ENCODE results near the gene CCNB1IP1.

- TF ChIP-seq CTCF (IDR thresholded peaks at IDR 0.05): no peak
- no peak for TF ChIP-seq POLR2A (IDR thresholded peaks at IDR 0.05)
- TF ChIP-seq POLR2AphosphoS5 (IDR thresholded peaks at IDR 0.05): no peak
Measured at GRCh38 chr14:20278414-20278813, 54.7 kb downstream of the CCNB1IP1 start.

All from breast epithelium (tissue), 3 donors.